ENCODE measurements around the gene TAAR5. TPM values are rescaled to one million over a fixed set of nuclear protein-coding genes. Genes with fewer than 3 reads are reported as not detected.

Gene TAAR5
- total RNA-seq, 2 donors from 2014 or later: not detected

- H3K27me3 ChIP-seq: no peaks in the 10 kb centered on the region
- no peak for TF ChIP-seq CTCF (IDR thresholded peaks at IDR 0.05)
- no peak overlapping the region for H3K4me3 ChIP-seq
- H3K36me3 ChIP-seq: no peaks in the 10 kb centered on the region
- no peak overlapping the region for H3K27ac ChIP-seq
- no peak overlapping the region for H3K9ac ChIP-seq (ENCODE audit: low read depth in 2 of 2, low read length in 2 of 2)
- H3K9me3 ChIP-seq: no peaks in the 10 kb centered on the region
- intact Hi-C loops (cut with DNase I): no loop called here
- DNase-seq: no peak
- no peaks in the 10 kb centered on the region for H3K4me1 ChIP-seq
Observed at GRCh38 chr6:132551214-132551613, 38.3 kb downstream of the TAAR5 start.

- Histone ChIP-seq H3K27me3 (no peaks in the 10 kb centered on the region), H3K4me3 (no peak overlapping the region), H3K4me1 (no peaks in the 10 kb centered on the region), H3K9me3 (no peaks in the 10 kb centered on the region), H3K27ac (no peak overlapping the region), H3K36me3 (no peaks in the 10 kb centered on the region), H3K9ac (ENCODE audit: low read depth in 2 of 2, low read length in 2 of 2) (no peak overlapping the region)
- no peak for TF ChIP-seq CTCF (IDR thresholded peaks at IDR 0.05)
- intact Hi-C loops (cut with DNase I): no loop called here
- no peak for DNase-seq
Observed at GRCh38 chr6:132548746-132549463, 40.6 kb downstream of the TAAR5 start.

- intact Hi-C loops (cut with DNase I): no loop called here
- no peak overlapping the region for H3K9ac ChIP-seq (ENCODE audit: low read depth in 2 of 2, low read length in 2 of 2)
- no peaks in the 10 kb centered on the region for H3K9me3 ChIP-seq
- no peak overlapping the region for H3K27ac ChIP-seq
- H3K4me3 ChIP-seq: no peak overlapping the region
- no peaks in the 10 kb centered on the region for H3K27me3 ChIP-seq
- no peaks in the 10 kb centered on the region for H3K36me3 ChIP-seq
- no peaks in the 10 kb centered on the region for H3K4me1 ChIP-seq
- TF ChIP-seq CTCF (IDR thresholded peaks at IDR 0.05): no peak
- DNase-seq: no peak
Observed at GRCh38 chr6:132544826-132545225, 44.7 kb downstream of the TAAR5 start.

Other genes starting within 250 kb of the TAAR5 start
- 1 to 10 TPM; 2.3 to 5.6 TPM for gene MOXD1, start 188.3 kb downstream of the TAAR5 start, total RNA-seq
- 10 to 100 TPM; 30.5 to 52.8 TPM for gene STX7, start 76.6 kb downstream of the TAAR5 start, total RNA-seq
- not detected for gene TAAR9, start 51.5 kb downstream of the TAAR5 start, total RNA-seq
- gene TAAR8, start 37.1 kb downstream of the TAAR5 start, total RNA-seq: not detected
- not detected for gene TAAR6, start 19.4 kb downstream of the TAAR5 start, total RNA-seq
- not detected for gene TAAR2, start 34.5 kb upstream of the TAAR5 start, total RNA-seq
- not detected for gene TAAR1, start 69.4 kb upstream of the TAAR5 start, total RNA-seq
- gene VNN1, start 124.3 kb upstream of the TAAR5 start, total RNA-seq: 1 to 10 TPM in 1 of 2 donors, under 1 TPM in 1; 0.62 to 6.4 TPM
- gene VNN2, start 168.2 kb upstream of the TAAR5 start, total RNA-seq: 1 to 10 TPM in 1 of 2 donors, under 1 TPM in 1; 0.84 to 1.6 TPM
- 10 to 100 TPM; 11.1 to 11.8 TPM for gene SLC18B1, start 208.9 kb upstream of the TAAR5 start, total RNA-seq
- 100 to 1,000 TPM; 829 to 885 TPM for gene RPS12, start 224.8 kb upstream of the TAAR5 start, total RNA-seq

Data from colonic mucosa (tissue), 4 donors.